ENCODE measurements around the gene COX6B1. TPM values are rescaled to one million over a fixed set of nuclear protein-coding genes. Genes with fewer than 3 reads are reported as not detected.
"Not testable (repeated sequence)": the region's sequence is repeated elsewhere in the genome, so short reads cannot be mapped to it uniquely, and the experiment has no call there.

The COX6B1 gene
- total RNA-seq, 2 experiments from 2014 or later, result 426 to 431 TPM

DNA sequence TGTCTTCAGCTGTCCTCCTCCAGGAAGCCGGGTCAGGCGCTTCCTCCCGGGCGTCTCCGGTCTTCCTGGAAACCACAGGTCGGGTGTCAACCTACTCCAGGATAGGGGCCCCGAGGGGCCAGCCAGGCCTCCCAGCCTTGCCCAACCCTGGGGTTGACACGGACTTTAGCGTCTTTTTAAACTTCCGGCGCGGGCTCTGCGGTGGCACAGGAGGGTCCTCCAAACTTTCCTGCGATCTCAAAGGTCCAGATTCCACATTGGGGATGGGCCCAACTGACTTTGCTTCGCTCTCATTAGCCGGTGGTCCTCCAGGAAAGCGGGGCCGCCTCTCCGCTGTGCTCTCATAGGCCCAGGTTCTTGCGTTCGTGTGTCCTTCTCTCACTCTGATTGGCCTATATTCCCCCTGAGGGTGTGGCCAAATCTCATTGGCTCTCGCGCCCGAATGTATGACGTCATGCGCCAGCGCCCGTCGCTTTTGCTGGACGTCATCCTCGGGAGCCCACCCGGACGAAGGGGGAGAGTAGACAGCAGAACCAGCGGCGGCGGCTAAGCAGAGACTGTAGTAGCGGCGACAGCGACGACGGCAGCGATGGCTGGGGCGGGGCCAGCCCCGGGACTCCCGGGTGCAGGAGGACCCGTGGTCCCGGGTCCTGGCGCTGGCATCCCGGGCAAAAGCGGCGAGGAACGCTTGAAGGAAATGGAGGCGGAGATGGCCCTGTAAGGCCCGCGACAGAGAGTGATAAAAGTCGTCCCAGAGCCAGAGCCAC is 19.4 kb upstream of the COX6B1 start, which contains the start of gene RBM42:
TSS of gene RBM42 (plus strand) at position 472 of the 767 bp plus-strand sequence. CDS start at position 590, 118 bp downstream.
- ChIA-PET CTCF (no interaction called here), POLR2A (no interaction called here)

GRCh38 chr19:35629332-35629633 is 18.8 kb upstream of the COX6B1 start:
- POLR2A ChIA-PET, result interaction anchor here (1.0 kb wide), 1 partner anchor 14 kb away, joined by 6 read pairs; no protein-coding TSS in a partner anchor

GRCh38 chr19:35633727-35634440 is 14.2 kb upstream of the COX6B1 start:
- POLR2A ChIA-PET, result no interaction called here

More at GRCh38 chr19:35629332-35629633, 18.8 kb upstream of the COX6B1 start:
- CTCF ChIA-PET, result no interaction called here

GRCh38 chr19:35636651-35637050 is 11.5 kb upstream of the COX6B1 start:
- ChIA-PET CTCF (no interaction called here), POLR2A (no interaction called here)

More at GRCh38 chr19:35633727-35634440, 14.2 kb upstream of the COX6B1 start:
- CTCF ChIA-PET, result no interaction called here

GRCh38 chr19:35637165-35637564 is 11.0 kb upstream of the COX6B1 start:
- ChIA-PET CTCF (no interaction called here), POLR2A (interaction anchor here (0.9 kb wide), 1 partner anchor 15 kb away, joined by 3 read pairs; no protein-coding TSS in a partner anchor)

DNA sequence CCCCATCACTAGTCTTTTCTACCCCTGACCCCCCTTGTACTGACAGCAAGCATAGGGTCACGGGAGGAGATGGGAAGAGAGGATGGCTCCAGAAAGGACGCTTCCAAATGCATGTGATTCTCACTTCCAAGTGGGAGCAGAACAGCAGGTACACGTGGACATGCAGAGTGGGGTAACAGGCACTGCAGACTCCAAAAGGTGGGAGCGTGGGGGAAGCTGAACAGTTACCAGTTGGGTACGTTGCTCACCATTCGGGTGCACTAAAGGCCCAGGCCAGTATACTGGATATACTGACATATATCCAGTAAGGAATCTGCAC is 8.8 kb upstream of the COX6B1 start:
- CTCF ChIA-PET, result no interaction called here
- POLR2A ChIA-PET, result no interaction called here

GRCh38 chr19:35639863-35640262 is 8.3 kb upstream of the COX6B1 start:
- CTCF ChIA-PET, result interaction anchor here (1.8 kb wide), 1 partner anchor 91 kb away, joined by 5 read pairs; no protein-coding TSS in a partner anchor

DNA sequence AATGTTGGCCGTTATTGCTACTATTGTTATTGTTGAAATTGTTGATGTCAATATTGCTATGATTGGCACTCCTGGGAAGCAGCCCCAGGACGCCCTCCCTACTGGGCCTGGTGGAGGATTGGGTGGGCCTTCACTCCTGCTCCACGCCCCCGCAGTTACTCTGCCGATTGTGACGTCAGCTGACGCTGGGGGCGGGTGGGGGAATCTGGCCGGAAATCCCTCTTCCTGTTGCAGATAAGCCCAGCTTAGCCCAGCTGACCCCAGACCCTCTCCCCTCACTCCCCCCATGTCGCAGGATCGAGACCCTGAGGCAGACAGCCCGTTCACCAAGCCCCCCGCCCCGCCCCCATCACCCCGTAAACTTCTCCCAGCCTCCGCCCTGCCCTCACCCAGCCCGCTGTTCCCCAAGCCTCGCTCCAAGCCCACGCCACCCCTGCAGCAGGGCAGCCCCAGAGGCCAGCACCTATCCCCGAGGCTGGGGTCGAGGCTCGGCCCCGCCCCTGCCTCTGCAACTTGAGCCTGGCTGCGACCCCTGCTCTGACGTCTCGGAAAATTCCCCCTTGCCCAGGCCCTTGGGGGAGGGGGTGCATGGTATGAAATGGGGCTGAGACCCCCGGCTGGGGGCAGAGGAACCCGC is 6.5 kb upstream of the COX6B1 start, which contains the start of gene ETV2:
TSS of gene ETV2 (plus strand) at position 231 of the 637 bp plus-strand sequence. CDS start 716 bp downstream, outside the sequence.
- POLR2A ChIA-PET, result no interaction called here

More at GRCh38 chr19:35639863-35640262, 8.3 kb upstream of the COX6B1 start:
- POLR2A ChIA-PET, result no interaction called here

GRCh38 chr19:35642312-35642711 is 5.8 kb upstream of the COX6B1 start:
- ChIA-PET POLR2A (interaction anchor here (0.7 to 0.8 kb wide), 2 partner anchors 13 to 26 kb away, joined by 4 to 6 read pairs; no protein-coding TSS in a partner anchor), CTCF (interaction anchor here (0.6 kb wide), 1 partner anchor 17 kb away, joined by 4 read pairs; no protein-coding TSS in a partner anchor)

More for the DNA sequence above, 6.5 kb upstream of the COX6B1 start, which contains the start of gene ETV2:
- CTCF ChIA-PET, result interaction anchor here (0.6 to 1.8 kb wide), 2 partner anchors 18 to 93 kb away, joined by 4 to 5 read pairs; no protein-coding TSS in a partner anchor

DNA sequence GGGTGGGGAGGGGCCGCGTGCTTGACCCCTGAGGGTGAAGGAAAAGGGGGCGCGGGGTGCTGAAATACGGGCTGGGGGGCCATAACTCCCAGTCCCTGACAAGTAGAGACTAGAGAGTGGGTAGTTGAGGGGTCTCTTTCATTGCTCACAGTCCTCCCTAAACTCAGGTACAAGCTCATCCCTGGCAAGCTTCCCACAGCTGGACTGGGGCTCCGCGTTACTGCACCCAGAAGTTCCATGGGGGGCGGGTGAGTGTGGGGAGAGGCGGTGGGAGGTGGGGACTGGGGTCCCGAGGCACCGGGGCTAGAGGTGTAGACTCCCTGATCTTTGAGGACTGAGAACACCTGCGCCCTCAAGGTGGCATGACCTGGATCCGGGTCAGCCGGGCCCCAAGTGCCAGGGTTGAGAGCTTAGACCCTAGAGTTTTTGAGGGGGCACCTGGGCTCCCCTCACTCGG is 5.3 kb upstream of the COX6B1 start:
- CTCF ChIA-PET, result no interaction called here

DNA sequence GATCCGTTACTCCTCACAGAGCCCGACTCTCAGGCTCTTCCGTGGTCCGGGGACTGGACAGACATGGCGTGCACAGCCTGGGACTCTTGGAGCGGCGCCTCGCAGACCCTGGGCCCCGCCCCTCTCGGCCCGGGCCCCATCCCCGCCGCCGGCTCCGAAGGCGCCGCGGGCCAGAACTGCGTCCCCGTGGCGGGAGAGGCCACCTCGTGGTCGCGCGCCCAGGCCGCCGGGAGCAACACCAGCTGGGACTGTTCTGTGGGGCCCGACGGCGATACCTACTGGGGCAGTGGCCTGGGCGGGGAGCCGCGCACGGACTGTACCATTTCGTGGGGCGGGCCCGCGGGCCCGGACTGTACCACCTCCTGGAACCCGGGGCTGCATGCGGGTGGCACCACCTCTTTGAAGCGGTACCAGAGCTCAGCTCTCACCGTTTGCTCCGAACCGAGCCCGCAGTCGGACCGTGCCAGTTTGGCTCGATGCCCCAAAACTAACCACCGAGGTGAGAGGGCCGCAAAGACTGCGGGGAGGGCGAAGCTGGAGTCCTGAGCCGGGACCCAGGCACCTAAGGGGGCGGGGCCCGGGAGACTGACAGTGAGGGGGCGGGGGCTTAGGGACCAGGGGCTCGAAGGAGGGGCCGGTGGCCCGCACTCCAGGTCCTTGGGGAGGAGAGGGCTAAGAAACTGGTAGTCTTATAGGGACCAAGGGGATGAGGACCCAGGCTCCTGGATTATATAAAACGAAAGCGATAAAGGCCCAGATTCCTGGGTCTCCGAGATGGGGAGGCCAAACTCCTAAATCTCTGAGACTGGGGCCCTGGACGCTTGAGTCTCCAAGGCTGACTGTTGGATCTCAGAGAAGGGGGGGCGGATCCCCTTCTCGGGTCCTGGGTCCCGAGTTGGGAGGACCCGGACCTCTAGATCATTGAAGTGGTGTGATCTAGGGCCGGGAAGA is 4.6 kb upstream of the COX6B1 start:
- ChIA-PET POLR2A (interaction anchor here (0.8 kb wide), 1 partner anchor 14 kb away, joined by 6 read pairs; no protein-coding TSS in a partner anchor), CTCF (interaction anchor here (0.7 to 1.2 kb wide), 2 partner anchors 64 to 133 kb away, joined by 3 to 7 read pairs; no protein-coding TSS in a partner anchor)

More for the DNA sequence above, 5.3 kb upstream of the COX6B1 start:
- POLR2A ChIA-PET, result interaction anchor here (0.7 to 0.8 kb wide), 2 partner anchors 13 to 26 kb away, joined by 4 to 6 read pairs; no protein-coding TSS in a partner anchor

DNA sequence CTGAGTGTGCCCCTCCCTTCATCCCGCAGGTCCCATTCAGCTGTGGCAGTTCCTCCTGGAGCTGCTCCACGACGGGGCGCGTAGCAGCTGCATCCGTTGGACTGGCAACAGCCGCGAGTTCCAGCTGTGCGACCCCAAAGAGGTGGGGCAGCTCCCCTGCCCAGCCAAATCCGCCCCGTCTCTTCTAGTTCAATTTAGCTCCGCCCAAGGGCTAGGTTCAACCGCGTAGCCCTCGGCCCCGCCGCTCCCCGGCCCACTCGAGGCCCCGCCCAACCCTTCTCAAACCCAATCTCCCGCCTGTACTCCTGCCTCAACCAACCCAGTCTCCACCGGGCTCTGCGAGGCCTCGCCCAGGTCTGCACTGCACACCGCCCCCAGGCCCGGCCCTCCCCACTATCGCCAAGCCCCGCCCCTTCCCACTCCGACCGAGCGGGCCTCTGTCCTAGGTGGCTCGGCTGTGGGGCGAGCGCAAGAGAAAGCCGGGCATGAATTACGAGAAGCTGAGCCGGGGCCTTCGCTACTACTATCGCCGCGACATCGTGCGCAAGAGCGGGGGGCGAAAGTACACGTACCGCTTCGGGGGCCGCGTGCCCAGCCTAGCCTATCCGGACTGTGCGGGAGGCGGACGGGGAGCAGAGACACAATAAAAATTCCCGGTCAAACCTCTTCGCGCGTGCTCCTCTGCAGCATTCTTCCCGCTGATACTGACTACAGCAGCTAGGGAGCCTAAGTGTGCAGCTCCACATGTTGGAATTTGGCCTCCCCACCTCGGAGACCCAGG is 3.7 kb upstream of the COX6B1 start:
- ChIA-PET POLR2A (no interaction called here), CTCF (interaction anchor here (0.7 to 1.2 kb wide), 2 partner anchors 63 to 134 kb away, joined by 3 to 7 read pairs; no protein-coding TSS in a partner anchor)

DNA sequence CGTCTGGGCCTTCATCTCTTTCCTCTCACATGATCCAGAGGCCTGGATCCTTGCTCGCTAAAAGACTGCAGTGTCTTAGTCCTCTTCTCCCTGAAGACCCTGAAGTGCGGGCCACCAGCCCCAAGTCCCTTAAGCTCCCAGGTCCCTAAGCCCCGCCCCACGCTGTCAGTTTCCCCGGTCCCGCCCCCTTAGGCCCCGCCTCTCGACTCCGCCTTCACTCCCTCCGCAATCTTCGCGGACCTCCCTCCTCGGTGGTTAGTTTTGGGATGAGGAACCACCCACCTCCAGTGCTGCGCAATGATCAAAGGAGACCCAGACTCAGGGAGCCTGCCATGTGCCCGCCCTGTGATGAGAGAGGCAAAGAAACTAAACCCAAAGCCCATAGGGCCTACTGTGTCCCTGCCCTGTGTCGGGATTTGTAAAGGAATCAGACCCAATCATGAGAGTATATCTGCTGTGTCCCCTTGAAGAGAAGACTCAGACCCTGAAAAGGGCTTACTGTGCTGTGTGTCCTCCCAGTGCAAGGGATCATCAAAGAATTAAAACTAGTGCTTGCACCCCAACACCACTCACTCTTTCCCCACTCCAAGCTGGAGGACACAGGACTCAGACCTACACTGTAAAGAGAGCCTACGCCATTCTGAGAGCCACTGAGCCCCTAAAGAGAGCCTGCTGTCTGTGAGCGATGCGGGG is 3.0 kb upstream of the COX6B1 start:
- ChIA-PET POLR2A (interaction anchor here (0.5 kb wide), 1 partner anchor 10 kb away, joined by 4 read pairs; no protein-coding TSS in a partner anchor), CTCF (no interaction called here)

DNA sequence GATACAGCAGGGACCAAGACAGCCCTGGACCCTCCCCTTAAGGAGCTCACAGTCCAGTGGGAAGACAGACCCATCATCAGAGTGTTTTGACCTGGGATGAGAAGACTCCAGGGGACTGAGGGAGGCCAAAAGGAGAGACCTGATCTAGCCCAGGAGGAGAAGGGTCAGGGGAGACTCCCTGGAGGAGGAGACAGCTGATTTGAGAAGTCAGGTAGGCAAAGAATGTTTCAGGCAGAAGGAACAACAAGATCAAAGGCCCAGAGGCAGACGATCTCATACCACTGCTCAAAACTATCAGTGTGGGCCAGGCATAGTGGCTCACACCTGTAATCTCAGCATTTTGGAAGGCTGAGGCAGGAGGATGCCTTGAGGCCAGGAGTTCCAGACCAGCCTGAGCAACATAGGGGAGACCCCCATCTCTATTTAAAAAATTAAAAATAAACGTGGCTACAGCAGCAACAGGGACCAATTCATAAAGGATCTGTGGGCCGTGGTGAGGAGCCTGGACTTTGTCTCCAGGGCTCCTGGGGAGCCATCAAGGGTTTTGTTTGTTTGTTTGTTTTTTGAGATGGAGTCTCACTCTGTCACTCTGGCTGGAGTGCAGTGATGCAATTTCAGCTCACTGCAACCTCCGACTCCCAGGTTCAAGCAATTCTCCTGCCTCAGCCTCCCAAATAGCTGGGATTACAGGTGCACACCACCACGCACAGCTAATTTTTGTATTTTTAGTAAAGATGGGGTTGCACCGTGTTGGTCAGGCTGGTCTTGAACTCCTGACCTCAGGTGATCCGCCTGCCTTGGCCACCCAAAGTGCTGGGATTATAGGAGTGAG is 2.2 kb upstream of the COX6B1 start:
- CTCF ChIA-PET, result no interaction called here
- POLR2A ChIA-PET, result no interaction called here

GRCh38 chr19:35650581-35650980 is 2.5 kb downstream of the COX6B1 start:
- ChIA-PET POLR2A (no interaction called here), CTCF (no interaction called here)

DNA sequence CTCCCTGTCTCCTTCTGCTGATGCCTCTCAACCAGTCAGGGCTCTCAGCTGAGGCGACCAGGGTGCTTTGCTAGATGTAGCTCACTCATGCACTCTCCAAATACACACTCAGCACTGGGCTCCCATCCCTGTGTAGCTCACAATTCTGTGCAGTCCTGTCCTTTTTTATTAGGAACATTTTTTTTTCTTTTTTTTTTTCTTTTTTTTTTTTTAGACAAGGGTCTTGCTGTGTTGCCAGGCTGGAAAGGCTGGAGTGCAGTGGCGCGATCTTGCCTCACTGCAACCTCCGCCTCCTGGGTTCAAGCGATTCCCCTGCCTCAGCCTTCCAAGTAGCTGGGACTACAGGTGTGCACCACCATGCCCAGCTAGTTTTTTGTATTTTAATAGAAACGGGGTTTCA is 6.7 kb downstream of the COX6B1 start:
- POLR2A ChIA-PET, CTCF ChIA-PET: not testable (repeated sequence)
